A549 (cell line): ENCODE data around the gene B3GAT1.

Experiments used
- CEBPB ChIP-seq, 2 experiments: fragments of >200 bp in 1 of 2; sonication (Bioruptor Twin) in 1 of 2; formaldehyde crosslinking in 1 of 2; IDR thresholded peaks; 2 replicates each; pipeline ENCODE4 v1.6.1; 2012 to 2016
- ESRRA ChIP-seq: fragments of 150-350 bp; IDR thresholded peaks from 2 replicates; pipeline ENCODE4 v1.6.1; 2014; ENCODE audit warnings: mild to moderate bottlenecking, low read length, borderline replicate concordance
- JUNB ChIP-seq: fragments of >200 bp; sonication (Bioruptor Twin); formaldehyde crosslinking; IDR thresholded peaks from 2 replicates; pipeline ENCODE4 v1.6.1; 2016
- NPAS2 ChIP-seq: fragments of 250-450 bp; sonication (Bioruptor Pico); IDR thresholded peaks from 2 replicates; pipeline ENCODE4 v1.8.0; 2022; ENCODE audit warnings: mild to moderate bottlenecking, moderate library complexity, borderline replicate concordance
- POLR2A ChIP-seq: IDR thresholded peaks from 2 replicates; pipeline ENCODE4 v1.6.1; 2012; ENCODE audit warnings: mild to moderate bottlenecking, low read length
- SMC3 ChIP-seq: fragments of >200 bp; sonication (Bioruptor Twin); formaldehyde crosslinking; IDR thresholded peaks from 3 replicates; pipeline ENCODE4 v1.6.1; 2018; ENCODE audit warnings: inconsistent platforms
- TF ChIP-seq, protein P1 (sequence below): IDR thresholded peaks from 2 replicates; pipeline ENCODE4 v1.6.1; 2012
- TF ChIP-seq, protein P2 (sequence below): fragments of 200-600 bp; sonication (generic); IDR thresholded peaks from 2 replicates; pipeline ENCODE4 v1.6.1; 2016; ENCODE audit warnings: antibody characterized with exemption, mild to moderate bottlenecking, moderate library complexity
- TF ChIP-seq, protein P3 (sequence below): fragments of >200 bp; sonication (Bioruptor Twin); formaldehyde crosslinking; IDR thresholded peaks from 3 replicates; pipeline ENCODE4 v1.5.1; 2016

DNA sequence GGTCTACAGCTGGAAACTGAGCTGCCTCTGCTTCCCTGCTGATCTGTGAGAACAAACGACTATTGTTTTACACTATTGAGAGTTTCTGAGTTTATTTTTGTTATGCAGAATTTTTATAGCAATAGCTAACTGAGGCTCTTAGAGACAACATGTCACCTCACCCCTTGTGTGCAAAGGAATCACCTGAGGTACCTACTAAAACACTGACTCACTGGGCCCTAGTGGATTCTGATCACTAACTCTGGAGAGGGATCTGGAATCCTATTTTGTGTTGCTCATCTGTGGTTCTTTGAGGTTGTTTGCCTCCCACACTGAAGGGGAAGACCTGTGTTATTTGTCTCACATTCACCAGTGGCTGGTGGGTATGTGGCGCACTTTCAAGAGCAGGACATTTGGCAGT lies 13.4 kb upstream of the B3GAT1 start:
- TF ChIP-seq, protein P1, sequence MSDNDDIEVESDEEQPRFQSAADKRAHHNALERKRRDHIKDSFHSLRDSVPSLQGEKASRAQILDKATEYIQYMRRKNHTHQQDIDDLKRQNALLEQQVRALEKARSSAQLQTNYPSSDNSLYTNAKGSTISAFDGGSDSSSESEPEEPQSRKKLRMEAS, result no peak
- TF ChIP-seq, protein P2, sequence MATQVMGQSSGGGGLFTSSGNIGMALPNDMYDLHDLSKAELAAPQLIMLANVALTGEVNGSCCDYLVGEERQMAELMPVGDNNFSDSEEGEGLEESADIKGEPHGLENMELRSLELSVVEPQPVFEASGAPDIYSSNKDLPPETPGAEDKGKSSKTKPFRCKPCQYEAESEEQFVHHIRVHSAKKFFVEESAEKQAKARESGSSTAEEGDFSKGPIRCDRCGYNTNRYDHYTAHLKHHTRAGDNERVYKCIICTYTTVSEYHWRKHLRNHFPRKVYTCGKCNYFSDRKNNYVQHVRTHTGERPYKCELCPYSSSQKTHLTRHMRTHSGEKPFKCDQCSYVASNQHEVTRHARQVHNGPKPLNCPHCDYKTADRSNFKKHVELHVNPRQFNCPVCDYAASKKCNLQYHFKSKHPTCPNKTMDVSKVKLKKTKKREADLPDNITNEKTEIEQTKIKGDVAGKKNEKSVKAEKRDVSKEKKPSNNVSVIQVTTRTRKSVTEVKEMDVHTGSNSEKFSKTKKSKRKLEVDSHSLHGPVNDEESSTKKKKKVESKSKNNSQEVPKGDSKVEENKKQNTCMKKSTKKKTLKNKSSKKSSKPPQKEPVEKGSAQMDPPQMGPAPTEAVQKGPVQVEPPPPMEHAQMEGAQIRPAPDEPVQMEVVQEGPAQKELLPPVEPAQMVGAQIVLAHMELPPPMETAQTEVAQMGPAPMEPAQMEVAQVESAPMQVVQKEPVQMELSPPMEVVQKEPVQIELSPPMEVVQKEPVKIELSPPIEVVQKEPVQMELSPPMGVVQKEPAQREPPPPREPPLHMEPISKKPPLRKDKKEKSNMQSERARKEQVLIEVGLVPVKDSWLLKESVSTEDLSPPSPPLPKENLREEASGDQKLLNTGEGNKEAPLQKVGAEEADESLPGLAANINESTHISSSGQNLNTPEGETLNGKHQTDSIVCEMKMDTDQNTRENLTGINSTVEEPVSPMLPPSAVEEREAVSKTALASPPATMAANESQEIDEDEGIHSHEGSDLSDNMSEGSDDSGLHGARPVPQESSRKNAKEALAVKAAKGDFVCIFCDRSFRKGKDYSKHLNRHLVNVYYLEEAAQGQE, result no peak
- no peak for TF ChIP-seq POLR2A
- no peak for TF ChIP-seq SMC3
- no peak for TF ChIP-seq CEBPB (IDR thresholded peaks at IDR 0.05)
- TF ChIP-seq NPAS2 (CRISPR knock-in tag), result no peak
- TF ChIP-seq, protein P3, sequence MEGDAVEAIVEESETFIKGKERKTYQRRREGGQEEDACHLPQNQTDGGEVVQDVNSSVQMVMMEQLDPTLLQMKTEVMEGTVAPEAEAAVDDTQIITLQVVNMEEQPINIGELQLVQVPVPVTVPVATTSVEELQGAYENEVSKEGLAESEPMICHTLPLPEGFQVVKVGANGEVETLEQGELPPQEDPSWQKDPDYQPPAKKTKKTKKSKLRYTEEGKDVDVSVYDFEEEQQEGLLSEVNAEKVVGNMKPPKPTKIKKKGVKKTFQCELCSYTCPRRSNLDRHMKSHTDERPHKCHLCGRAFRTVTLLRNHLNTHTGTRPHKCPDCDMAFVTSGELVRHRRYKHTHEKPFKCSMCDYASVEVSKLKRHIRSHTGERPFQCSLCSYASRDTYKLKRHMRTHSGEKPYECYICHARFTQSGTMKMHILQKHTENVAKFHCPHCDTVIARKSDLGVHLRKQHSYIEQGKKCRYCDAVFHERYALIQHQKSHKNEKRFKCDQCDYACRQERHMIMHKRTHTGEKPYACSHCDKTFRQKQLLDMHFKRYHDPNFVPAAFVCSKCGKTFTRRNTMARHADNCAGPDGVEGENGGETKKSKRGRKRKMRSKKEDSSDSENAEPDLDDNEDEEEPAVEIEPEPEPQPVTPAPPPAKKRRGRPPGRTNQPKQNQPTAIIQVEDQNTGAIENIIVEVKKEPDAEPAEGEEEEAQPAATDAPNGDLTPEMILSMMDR, result no peak
- no peak for TF ChIP-seq JUNB
- TF ChIP-seq ESRRA, result no peak
